ENCODE data around the gene DCP1B. TPM values are rescaled to one million over a fixed set of nuclear protein-coding genes. Genes with fewer than 3 reads are reported as not detected.
A peak's percentile ranks its signal among the peaks of the same experiment; 100 is the strongest.

The DCP1B gene
- total and polyA plus RNA-seq, 12 donors, result 12.4 to 47.9 (median 28.5) TPM

DNA sequence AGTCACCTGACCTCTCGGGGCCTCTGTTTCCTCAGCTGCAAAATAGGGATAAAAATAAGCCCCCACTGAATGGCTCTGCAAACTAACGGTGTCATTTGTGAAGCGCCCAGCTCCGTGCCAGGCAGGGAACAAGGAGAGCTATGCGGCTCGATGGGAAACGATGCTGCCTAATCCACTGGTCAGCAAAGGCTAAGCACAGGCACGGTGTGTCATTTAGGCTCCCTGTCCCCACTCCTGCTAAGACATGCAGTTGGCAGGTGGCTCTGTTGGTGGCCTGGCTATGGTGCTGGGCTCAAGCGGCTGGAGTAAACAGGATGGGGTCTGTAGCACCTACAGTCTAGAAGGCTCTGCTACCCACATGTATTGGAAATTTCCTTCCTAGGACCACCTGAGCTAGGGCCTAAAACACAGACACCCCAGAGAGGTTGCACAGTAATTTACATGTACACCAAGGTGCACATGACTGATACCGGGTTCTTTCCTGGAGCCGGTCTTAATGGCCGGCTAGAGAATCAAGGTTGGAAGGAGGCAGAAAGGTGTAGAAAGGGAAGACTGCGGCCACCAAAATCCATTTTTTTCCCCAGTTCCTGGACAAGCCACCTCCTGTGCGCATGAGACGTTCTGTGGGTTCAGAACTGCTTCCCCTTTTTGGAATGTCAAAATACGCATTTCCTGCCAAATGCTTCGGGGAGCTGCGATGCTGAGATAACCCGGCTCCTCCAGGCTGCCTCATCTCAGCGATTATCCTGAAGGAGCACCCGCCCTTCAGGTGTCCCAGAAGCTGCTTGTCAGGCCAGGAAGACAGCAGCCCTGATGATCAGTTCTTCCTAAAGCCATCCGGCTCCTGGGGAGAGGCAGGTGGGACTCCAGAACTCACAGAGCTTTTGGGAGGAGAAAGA, 86.8 kb downstream of the DCP1B start:
- TF ChIP-seq CTCF (IDR thresholded peaks at IDR 0.05) (no peak), POLR2A (IDR thresholded peaks at IDR 0.05) (no peak)
- Histone ChIP-seq H3K9me3 (replicated peaks in 1 of 3) (no peaks in the 10 kb centered on the region), H3K4me1 (replicated peaks in 1 of 2) (peaks cover 6% of the 10 kb centered on the region in 2 donors), H3K27ac (peak overlapping the region in 3 of 5 donors; percentile 51 to 75 (median 59)), H3K4me3 (peak overlapping the region in 1 of 4 donors; percentile 18), H3K36me3 (replicated peaks in 1 of 2) (no peaks in the 10 kb centered on the region), H3K27me3 (no peaks in the 10 kb centered on the region)
- intact Hi-C loops (cut with DNase I), result no loop called here
- WGBS, 4 donors, result 74 to 80% (median 75%) methylated on average over 14 to 22 of the region's 22 CpGs
- DNase-seq, result peak in 5 of 7 donors; percentile 14 to 51 (median 34)

DNA sequence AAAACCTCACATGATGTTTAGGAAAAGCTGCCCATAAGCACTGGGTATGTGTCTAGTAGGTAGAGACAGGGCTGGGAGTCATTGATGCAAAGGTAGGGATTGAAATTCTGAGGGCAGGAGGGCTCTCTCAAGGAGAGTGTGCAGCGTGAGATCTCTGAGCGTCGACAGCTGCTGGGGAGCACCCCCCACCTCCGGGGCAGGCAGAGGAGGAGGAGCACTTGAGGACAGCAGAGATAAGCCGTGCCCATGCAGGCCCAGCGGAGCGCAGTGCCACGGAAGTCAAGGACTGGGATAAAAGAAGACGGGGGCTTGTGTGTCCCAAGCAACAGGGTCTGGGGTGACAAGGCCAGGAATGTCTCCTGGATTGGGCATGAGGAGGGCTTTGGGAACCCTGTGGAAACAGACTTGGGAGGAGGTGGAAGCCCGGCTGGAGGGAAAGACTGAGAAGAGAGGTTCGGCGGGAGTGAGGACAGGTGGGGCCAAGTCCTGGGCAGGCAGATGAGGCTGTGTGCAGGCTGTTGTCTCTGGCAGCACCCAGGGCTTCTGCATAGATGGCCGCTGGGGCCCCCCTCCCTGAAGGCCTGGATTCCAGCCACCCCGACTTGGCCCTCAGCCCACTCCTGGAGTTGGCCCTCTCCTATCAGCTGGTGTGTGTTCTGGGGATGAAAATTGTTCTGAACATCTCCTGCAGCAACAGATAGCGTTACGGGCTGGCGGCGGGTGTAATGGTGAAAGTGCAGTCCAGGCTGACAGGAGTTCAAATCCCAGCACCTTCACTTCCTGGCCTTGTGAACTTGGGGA, 87.7 kb downstream of the DCP1B start:
- peaks cover 6% of the 10 kb centered on the region in 2 donors for H3K4me1 ChIP-seq (replicated peaks in 1 of 2)
- intact Hi-C loops (cut with DNase I), result no loop called here
- no peaks in the 10 kb centered on the region for H3K27me3 ChIP-seq
- no peaks in the 10 kb centered on the region for H3K36me3 ChIP-seq (replicated peaks in 1 of 2)
- H3K27ac ChIP-seq, result peak overlapping the region in 1 of 5 donors; percentile 75
- H3K9me3 ChIP-seq (replicated peaks in 1 of 3), result no peaks in the 10 kb centered on the region
- DNase-seq, result peak; percentile 31 to 77 (median 69)
- 30 to 49% (median 43%) methylated on average over 14 to 18 of the region's 18 CpGs for WGBS, 4 donors
- no peak for TF ChIP-seq POLR2A (IDR thresholded peaks at IDR 0.05)
- TF ChIP-seq CTCF (IDR thresholded peaks at IDR 0.05), result no peak
- no peak overlapping the region for H3K4me3 ChIP-seq

DNA sequence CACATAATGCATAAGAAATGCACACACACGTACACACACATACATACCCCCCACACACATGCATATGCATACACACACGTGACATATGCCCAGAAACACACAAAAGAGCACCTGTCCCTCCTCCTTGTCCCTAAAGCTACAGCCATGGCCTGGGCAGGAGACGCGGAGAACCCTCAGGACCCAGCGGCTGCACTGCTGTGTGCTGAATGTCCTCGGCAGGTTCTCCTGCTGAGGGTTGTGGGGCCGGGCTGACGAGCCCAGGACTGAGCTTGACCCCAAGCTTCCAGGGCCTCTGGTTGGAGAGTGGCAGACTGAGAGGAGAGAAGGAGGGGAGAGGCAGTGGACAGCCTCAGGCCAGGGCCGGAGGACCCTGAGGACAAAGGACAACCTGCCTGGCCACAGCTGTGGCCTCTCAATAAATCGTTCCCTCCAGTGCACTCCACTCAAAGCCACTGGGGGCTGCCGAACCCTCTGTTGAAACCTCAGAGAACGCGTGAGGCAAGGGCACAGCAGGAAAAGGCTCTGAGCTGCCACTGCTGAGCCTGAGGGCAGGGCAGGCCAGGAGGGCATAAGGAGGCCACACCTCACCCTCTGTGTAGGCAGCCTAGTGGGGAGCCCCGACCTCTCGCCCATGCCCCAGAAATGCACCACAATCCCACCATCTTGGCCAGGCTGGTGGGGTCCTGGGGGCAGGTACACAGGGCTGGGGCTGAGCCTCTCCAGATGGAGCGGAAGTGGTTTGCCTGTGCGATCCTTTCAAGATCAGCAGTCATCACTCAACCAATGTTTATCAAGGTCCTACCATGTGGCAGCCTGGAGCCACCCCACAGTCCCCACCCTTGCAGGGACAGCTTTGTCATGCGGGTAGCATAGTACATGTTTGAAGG, 88.9 kb downstream of the DCP1B start:
- Histone ChIP-seq H3K36me3 (replicated peaks in 1 of 2) (no peaks in the 10 kb centered on the region), H3K4me1 (replicated peaks in 1 of 2) (peaks cover 6% of the 10 kb centered on the region in 2 donors), H3K4me3 (no peak overlapping the region), H3K9me3 (replicated peaks in 1 of 3) (no peaks in the 10 kb centered on the region), H3K27ac (no peak overlapping the region), H3K27me3 (no peaks in the 10 kb centered on the region)
- intact Hi-C loops (cut with DNase I), result no loop called here
- TF ChIP-seq CTCF (IDR thresholded peaks at IDR 0.05) (no peak), POLR2A (IDR thresholded peaks at IDR 0.05) (no peak)
- DNase-seq, result peak in 4 of 7 donors; percentile 8 to 35 (median 9)
- 83 to 93% (median 87%) methylated on average over 9 to 18 of the region's 18 CpGs for WGBS, 4 donors
